NCI-H187 (cell line): ENCODE results near the gene RFFL.
"Not testable (repeated sequence)": the region's sequence is repeated elsewhere in the genome, so short reads cannot be mapped to it uniquely, and the experiment has no call there.

ENCODE experiments used
- DNase-seq, 2 experiments: peaks; one replicate each; lab custom pipeline; 2025; lab: John Stamatoyannopoulos, UW

The RFFL gene

DNA sequence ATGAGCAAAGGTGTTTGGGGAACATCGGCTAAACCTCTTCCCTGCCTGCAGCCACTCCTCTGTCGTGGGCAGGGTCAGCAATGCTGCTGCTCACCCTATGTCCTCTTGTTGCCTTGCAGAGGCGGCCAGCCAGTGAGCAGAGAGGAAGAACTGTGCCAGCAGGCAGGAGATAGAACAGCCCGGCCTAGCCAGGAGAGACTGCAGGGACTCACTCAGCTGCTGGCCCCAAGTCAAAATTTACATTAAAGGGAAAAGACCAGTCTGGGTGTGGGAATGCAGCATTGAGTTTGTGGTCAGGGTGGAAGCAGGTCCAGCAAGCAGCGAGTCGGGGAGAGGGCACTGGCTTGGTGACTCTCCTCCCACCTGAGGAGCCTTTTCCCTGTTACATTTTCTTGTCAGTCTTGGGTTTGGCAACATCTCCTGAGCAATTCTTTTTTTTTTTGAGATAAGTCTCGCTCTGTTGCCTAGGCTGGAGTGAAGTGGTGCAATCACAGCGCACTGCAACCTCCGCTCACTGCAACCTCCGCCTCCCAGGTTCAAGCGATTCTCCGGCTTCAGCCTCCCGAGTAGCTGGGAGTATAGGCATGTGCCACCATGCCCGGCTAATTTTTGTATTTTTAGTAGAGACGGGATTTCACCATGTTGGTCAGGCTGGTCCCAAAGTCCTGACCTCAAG lies 60.5 kb downstream of the RFFL start:
- no peak for DNase-seq

DNA sequence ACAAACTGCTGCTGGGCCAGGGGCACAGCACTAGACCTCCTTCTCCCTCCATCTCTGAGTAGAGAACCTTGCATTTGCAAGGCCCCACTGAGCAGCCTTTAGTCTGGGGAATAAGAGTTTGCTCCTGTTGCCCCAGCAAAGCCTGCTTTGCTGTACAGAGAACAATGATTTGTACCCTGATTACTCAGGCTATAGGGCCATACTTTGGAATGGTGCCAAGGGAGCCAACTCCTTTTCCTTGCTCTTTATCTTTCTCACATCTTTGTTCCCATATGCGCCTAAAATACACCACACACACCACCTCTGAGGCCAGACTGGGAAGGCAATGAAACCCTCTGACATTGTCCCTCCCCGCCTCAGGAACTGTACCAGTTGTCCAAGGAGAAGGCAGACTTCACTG lies 62.0 kb downstream of the RFFL start:
- no peak for DNase-seq

DNA sequence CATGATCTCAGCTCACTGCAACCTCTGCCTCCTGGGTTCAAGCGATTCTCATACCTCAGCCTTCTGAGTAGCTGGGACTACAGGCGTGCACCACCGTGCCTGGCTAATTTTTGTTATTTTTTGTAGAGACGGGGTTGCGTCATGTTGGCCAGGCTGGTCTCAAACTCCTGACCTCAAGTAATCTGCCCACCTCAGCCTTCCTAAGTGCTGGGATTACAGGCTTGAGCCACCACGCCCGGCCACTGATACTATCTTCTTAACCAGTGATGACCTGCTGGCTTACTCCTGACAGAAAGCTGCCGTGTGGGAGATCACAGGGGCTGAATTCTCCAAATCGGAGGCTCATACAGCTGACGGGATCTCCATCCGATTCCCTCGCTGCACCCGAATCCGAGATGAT lies 62.5 kb downstream of the RFFL start:
- not testable (repeated sequence) for DNase-seq

DNA sequence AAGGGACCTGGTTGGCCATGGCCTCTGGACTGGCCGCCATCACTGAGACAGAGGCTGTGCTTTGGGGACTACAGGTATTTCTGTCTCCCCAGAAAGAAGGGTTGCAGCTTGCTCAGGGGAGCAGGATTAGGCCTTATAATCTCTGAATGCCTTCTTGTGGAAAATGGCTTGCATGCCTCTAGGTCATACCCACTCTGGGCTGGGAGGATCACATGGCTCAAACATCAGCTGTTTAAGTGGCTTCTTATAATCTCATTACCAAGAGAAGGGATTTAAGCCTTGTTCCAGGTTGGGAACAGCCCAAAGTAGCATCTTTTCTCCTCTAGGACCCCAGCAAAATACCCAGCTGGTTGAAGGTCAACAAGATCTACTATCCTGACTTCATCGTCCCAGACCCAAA lies 64.1 kb downstream of the RFFL start:
- no peak for DNase-seq

DNA sequence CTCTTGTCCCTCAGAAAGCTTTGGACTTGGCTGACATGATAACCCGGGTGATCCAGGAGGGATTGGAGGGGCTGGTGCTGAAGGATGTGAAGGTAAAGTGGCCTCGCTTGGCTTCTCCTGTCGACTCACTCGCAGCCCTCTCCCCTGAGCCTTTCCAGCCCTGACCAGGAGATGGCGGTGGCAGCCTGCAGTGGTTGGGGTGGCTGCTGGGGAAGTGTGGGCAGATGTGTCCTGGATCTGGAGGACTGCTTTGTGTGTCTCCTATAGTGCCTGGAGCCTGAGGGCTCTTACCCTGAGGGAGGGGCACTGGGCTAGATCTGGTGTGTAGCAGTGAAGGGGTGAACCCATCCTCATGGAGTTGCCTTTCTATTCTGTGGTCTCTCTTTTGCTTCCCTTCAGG lies 65.3 kb downstream of the RFFL start:
- no peak for DNase-seq

DNA sequence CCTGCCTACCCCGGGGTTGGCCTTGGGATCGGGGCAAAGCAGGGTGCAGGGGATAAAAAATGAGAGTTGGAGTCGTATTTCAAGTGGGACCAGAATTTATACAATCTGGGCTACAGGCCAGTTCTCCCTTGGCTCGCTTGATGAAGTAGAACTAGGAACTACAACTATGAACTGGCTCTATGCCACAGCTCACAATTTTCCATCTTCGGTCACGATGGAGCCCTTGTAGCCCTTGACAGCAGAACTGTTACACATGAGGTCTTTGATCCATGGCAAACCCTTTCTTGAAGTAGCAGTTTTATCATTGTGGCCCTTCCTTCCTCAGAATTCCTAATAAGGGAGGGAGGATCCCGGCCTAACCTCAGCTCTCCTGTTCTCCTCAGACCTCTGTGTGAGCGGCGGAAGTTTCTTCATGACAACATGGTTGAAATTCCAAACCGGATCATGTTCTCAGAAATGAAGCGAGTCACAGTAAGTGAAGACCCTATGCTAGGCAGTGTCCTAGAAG lies 66.1 kb downstream of the RFFL start:
- no peak for DNase-seq

DNA sequence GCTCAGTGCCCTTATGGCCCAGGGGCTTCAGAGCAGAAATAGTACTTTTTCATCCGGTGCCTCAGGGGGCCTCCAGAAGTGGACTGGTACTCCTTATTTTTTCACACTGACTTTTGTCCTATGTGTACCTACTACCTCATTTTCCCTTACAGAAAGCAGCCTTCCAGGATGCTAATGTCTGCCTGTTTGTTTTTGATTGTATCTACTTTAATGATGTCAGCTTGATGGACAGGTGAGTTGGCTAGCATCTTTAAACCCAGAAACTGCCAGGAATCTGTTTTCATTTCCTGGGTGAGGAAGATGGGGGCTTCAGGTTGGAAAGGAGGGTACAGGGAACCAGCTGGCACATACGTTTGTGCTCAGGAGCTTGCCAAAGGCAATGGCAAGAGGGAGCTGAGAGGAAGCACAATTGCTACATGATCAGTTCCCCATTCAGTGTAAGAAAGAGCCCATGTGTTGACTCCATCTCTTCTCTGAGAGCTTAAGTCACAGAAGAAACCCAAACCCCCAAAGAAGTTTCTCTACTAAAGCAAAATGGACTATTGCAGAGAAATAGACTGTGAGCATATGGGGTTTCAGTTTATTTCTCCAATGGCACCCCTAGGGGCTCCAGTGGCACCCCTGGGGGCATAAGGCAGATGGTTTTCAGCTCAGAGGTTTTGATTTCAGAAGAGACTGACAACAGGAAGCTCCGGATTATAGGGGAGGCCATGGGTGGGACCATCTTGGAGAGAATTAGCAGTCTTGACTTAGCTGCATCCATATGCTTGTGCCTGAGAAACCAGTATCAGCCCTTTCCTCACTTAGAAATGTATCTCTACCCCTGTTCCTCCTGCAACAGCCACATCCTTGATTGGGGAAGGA lies 66.9 kb downstream of the RFFL start:
- DNase-seq = no peak

DNA sequence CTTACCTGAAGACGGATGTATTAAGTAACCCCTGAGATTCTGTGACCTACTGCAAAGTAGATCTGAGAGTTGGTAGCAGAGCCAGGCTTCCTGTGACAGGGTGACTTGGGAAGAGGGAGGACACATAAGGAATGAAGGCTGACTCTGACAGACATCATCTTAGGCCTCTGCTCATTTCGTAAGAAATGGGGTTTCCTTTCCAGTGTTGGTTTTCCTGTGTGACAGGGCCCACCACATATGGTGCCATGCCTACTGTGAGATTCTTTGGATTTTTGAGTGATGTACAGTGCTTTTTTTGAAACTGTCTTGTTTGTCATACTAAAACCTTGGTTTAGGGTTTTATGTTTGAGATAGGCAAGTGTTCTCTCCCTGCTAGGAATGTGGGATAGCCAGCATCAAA lies 70.5 kb downstream of the RFFL start:
- no peak for DNase-seq

DNA sequence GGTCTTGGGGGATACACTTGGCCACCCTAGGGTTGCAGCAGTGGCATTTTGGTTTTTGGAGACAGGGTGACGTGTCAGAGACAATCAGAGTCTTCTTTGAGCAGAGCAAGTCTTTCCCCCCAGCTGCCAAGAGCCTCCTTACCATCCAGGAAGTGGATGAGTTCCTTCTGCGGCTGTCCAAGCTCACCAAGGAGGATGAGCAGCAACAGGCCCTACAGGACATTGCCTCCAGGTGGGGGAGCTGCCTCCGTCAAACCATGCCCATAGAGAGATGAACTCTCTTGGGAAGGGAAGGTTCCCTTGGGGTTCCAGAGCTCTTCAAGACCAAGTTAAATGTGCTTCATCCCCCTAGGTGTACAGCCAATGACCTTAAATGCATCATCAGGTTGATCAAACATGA lies 71.9 kb downstream of the RFFL start:
- DNase-seq = no peak

DNA sequence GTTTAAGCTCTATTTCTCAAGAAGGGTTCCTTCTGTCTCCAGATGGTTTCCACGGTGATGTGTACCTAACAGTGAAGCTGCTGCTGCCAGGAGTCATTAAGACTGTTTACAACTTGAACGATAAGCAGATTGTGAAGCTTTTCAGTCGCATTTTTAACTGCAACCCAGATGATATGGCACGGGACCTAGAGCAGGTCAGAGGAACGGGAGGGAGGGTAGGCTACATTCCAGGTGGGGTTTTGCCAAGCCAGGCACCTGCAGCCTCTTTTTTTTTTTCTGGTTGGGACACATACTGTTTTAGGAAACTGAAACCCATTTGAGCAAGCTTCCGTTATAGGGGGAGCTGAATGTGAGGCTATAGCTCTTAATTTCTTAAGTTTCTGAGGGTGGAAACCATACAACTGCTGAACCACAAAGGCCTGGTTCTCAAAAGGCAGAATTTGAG lies 72.6 kb downstream of the RFFL start:
- DNase-seq = no peak

DNA sequence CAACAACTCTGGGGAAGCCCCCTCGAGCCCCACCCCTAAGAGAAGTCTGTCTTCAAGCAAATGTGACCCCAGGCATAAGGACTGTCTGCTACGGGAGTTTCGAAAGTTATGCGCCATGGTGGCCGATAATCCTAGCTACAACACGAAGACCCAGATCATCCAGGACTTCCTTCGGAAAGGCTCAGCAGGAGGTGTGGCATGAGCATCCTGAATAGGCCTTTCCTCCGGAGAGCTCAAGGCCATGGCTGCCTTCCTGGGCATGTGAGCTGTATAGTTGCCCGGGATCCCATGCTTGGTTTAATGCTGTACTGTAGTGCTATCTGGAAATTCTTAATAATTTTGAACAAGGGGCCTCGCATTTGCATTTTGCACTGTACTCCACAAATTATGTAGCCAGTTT lies 74.0 kb downstream of the RFFL start:
- DNase-seq = no peak

DNA sequence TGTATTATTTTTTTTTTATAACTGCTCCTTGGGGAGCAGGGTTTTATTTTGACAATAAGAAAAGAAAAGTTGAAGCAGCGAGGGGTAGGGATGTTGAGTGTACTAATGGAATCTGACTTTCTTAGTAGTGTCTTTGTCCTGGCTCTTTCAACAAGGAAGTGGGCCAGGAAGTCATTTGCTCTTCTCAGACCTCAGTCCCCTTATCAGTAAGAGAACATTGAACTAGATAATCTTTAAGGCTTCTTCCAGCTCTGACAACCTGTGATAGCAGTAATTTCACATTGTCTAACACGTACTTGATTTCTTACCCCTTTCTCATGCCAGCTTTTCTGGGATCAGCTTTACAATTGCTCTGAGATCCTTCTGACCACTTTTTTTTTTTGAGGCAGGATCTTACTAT lies 74.9 kb downstream of the RFFL start:
- DNase-seq = no peak

DNA sequence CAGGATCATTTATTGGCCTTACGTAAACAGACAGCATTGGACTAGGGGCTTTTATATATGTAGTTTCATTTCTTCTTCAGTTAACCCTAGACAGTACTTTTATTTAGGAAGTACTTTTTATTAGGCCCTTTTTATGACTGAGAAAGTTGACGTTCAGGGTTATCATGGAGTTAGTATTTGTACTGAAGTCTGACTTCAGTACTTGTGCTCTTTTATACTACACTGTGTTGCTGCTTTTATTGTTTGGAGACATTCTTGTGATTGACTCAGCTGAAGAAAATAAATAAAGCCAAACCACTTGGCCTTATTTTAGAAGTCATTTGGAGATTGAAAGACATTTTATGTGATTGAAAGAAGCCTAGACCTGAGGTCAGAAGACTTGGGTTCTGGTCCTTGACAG lies 76.3 kb downstream of the RFFL start:
- no peak for DNase-seq

DNA sequence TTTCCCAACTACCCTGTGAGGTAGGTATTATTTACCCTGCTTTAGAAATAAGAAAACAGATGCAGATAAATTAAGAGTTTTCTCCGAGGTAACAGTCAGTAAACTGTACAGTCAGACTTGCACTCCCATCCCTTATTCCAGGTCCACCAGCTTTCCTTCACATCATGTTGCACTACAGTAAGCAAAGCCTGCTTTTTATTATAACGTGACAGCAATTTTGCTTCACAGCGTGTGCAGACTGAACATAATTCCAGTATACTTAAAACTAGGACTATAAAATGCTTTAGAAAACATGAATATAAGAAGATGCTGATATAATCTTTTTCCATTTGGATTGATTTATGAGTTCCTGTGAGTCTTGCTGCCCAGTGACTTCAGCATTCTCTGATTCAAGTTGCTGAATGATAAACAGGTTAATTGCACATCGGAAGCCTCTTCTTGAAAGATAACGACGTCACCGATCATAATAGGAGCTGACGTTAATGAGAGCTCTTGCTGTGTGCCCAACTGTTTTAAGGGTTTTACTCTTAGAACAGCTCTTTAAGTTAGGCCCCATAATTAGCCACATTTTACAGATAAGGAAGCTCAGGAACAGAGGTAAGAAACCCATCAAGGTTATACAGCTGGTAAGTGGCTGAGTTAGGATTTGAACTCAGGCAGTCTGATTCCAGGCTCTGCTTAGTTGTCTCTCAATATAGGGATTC lies 81.8 kb downstream of the RFFL start:
- DNase-seq = no peak

DNA sequence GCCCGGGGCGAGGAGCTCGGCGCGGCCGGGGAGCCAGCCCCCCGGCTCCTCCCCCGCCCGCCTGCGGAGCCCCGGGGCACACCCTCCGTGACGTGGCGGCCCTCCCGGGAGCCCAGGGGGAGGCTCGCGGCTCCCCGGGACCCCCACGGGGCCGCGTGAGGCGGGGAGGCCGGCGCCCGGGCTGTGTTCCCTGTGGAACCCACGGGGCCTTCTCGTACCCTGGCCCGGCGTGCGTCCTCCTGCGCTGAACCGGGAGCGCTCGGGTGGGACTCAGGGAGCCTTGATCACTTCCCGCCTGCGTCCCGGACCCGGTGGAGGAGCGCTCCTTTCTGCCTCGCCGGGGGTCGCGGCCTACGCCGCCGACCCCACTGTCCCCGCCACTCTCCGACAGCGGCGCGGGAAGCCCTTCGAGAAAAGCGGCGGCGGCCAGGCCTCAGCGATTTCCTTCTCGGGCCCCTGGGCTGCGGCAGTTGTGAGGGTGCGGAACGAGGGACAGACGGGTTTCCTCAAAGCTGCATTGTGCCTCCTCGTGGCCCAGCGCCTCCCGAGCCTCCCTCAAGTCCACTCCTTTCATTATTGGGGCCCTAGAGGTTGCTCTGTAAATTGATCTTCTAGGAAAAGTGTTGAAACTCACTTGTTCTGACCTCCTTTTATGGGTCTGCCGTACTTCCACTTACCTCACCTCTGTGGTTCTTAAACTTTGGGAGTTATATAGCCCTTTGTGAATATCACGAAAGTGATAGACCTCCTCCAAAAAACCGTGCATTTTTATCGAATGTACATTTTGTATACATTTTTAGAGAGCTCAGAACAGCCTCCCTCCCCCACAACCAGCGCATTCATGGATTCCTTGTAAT lies 82.6 kb downstream of the RFFL start:
- DNase-seq = peak; percentile 44 to 48

DNA sequence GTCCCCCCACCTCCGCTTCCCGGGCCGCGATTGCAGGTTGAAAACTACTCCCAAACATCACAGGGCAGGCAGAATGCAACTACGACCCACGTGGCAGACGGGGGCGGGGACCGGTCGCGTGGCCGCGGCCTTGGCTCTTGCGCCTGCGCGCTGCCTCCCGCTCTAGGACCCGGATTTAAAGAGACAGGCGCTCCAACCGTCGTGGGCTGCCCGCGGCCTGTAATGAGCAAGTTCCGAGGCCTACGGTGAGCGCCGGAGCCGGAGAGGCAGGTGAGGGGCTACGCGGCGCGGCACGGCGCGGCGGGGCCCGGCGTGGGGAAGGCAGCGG lies 83.2 kb downstream of the RFFL start, which contains the start of gene LIG3:
LIG3 (plus strand) TSS at position 160 of the 328 bp plus-strand sequence. CDS start 2,494 bp downstream, outside the sequence.
- peak; percentile 78 to 90 for DNase-seq

DNA sequence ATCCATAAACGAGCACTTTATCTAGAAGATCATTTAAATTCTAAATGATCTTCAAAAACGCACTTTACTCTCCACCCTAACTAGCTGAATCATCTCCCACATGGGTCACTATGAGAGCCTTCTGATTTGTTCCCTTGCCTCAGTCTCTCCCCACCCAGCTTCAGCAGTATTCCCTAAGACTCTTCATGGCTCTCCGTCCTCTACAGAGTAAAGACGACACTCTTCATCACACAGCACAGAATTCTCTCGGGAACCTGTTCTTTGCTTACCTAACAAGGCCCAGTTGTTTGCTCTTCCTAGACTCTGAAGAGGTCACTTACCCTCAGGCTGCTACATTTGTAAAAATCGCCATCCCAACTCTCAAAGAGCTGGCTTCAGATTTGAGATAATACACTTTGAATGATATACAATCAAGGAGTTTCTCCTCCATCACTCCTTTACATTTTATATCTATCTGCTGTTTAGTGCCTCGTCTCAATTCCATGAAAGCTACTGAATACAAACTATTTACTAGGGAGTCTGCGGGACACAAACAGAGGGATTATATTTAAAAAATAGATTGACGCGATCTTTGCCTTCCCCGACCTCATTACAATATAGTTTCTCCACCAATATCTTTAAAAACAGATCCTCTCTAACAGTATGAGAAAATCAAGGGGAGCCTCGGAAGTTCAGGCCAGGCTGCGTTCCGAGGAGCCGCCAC lies 83.7 kb downstream of the RFFL start:
- DNase-seq = no peak

DNA sequence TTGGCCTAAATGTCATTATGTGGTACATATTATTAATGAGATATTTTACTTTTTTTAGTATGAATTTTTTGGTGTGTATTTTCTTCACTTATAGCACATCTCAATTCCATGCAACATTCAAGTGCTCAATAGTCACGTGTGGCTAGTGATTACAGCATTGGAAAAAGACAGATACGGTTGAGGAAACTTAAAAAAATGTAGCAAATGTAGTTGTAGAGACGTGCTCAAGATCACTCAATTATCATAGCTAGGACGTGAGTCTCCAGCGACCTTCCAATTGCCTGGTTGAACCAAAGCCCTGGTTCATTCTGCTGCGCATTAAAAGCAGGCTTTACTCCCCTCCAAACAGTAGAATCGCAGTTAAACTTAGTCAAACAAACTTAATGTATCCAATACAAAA lies 84.4 kb downstream of the RFFL start:
- DNase-seq = no peak

DNA sequence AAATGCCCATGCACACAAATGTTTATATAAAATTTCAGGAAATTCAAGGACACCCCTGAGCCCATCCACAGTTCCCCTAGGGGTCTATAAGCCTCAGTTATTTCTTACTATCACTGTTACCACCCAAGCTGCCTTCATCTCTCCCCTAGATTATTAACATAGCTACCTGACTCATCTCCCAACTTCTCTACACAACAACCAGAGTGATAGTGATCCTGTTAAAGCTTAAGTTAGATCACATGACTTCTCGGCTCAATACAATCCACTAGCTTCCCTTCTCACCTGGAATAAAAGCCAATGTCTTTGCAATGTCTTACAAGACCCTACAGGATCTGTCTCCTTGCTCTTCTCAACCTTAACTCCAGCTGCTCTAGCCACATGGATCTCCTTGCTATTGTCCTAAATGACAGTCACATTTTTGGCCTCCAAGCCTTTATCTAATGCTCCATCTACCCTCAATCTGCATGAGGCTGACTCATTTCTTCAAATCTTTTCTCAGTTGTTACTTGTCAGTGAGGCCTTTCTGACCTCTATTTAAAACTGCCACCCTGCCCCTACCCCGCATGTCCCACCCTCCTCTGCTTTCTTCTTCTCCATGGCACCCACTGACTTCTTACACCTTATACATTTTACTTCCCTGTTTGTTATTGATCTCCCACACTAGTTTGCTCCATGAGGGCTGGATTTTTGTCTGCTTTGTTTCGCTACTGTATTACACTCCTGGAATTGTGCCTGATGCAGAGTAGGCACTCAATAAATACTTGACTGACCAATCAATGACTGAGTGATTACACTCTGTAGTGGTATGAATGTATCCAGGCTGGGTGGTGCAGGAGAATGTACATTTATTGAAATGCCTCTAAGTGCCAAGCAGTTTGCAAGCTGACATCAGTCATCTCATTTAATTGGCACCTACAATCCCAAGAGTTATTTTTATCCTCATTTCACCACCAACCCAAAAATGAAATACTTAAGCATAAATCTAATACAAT lies 88.4 kb downstream of the RFFL start:
- DNase-seq = no peak

DNA sequence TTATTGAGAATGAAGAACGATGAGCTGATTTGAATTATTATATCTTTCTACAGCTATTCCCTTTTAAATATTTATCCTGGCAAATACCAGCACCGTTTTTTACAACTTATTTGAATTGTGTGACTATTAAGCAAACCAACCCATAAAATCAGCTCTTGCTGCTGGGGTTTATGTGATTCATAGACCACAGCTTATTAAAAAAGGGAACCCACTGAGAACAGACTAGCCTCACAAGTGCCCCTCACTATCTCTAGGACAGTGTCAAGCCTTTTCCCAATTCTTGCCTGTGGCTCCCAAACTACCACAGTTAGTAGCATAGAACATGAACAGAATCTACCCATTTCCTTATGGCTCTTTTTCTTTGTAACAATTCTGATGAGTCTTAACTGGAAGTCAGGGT lies 89.3 kb downstream of the RFFL start:
- DNase-seq = no peak
